ENCODE data around the gene KIAA1549. TPM values are rescaled to one million over a fixed set of nuclear protein-coding genes. Genes with fewer than 3 reads are reported as not detected.
A peak's percentile ranks its signal among the peaks of the same experiment; 100 is the strongest.

KIAA1549 gene
- total RNA-seq, 1 experiment from 2014 or later: 14.1 TPM

- POLR2A ChIA-PET: no interaction called here
- peaks cover 19% of the 10 kb centered on the region for H3K4me1 ChIP-seq (ENCODE audit: control insufficient read depth, insufficient read depth, low read length)
- H3K9me3 ChIP-seq (ENCODE audit: control insufficient read depth, insufficient read depth, low read depth, low read length): no peaks in the 10 kb centered on the region
- H3K27me3 ChIP-seq (ENCODE audit: control insufficient read depth, insufficient read depth, low read length): no peaks in the 10 kb centered on the region
- H3K27ac ChIP-seq (ENCODE audit: low read length): no peak overlapping the region
- CTCF ChIA-PET: no interaction called here
- DNase-seq (ENCODE audit: low read depth, low spot score): no peak
- TF ChIP-seq TCF7L2 (IDR thresholded peaks at IDR 0.05; ENCODE audit: low read depth, low read length) (no peak), SIN3A (IDR thresholded peaks at IDR 0.05; ENCODE audit: borderline replicate concordance, insufficient read depth, low read depth, low read length) (no peak), CTCF (IDR thresholded peaks at IDR 0.05) (no peak)
- ATAC-seq: no peak
- no peak overlapping the region for H3K4me3 ChIP-seq (ENCODE audit: low read depth in 2 of 2, low read length in 2 of 2)
- H3K36me3 ChIP-seq (ENCODE audit: control insufficient read depth, insufficient read depth, low read length): no peaks in the 10 kb centered on the region
- intact Hi-C loops (cut with micrococcal nuclease; ENCODE audit: unreplicated experiment) (no loop called here), in situ Hi-C loops (cut with HindIII; ENCODE audit: low pct_unique_long_range_greater_than_20kb, low sequenced_read_pairs) (no loop called here)
- no TSS peak for BruUV-seq (replicated peaks)
These were observed 43.7 kb downstream of the KIAA1549 start for GRCh38 chr7:138937484-138937883.

- TF ChIP-seq CTCF (IDR thresholded peaks at IDR 0.05): no peak
- no peak for TF ChIP-seq POLR2AphosphoS5 (IDR thresholded peaks at IDR 0.05; ENCODE audit: low read depth, low read length)
- TF ChIP-seq REST (IDR thresholded peaks at IDR 0.05; ENCODE audit: insufficient read depth in 1 of 2, low read depth in 2 of 2, low read length in 1 of 2): no peak
- TF ChIP-seq SIN3A (IDR thresholded peaks at IDR 0.05; ENCODE audit: borderline replicate concordance, insufficient read depth, low read depth, low read length): no peak
- no peak for TF ChIP-seq TCF7L2 (IDR thresholded peaks at IDR 0.05; ENCODE audit: low read depth, low read length)
- Histone ChIP-seq H3K27me3 (ENCODE audit: control insufficient read depth, insufficient read depth, low read length) (no peaks in the 10 kb centered on the region), H3K9me3 (ENCODE audit: control insufficient read depth, insufficient read depth, low read depth, low read length) (no peaks in the 10 kb centered on the region), H3K27ac (ENCODE audit: low read length) (peak overlapping the region; percentile 49), H3K36me3 (ENCODE audit: control insufficient read depth, insufficient read depth, low read length) (no peaks in the 10 kb centered on the region), H3K4me1 (ENCODE audit: control insufficient read depth, insufficient read depth, low read length) (peaks cover 19% of the 10 kb centered on the region), H3K4me3 (ENCODE audit: low read depth in 2 of 2, low read length in 2 of 2) (no peak overlapping the region)
- peak; percentile 95 for ATAC-seq
- intact Hi-C loops (cut with micrococcal nuclease; ENCODE audit: unreplicated experiment): no loop called here
- in situ Hi-C loops (cut with HindIII; ENCODE audit: low pct_unique_long_range_greater_than_20kb, low sequenced_read_pairs): no loop called here
- DNase-seq (ENCODE audit: low read depth, low spot score): peak; percentile 87
- CTCF ChIA-PET: no interaction called here
- POLR2A ChIA-PET: no interaction called here
- no TSS peak for BruUV-seq (replicated peaks)
These were observed 45.7 kb downstream of the KIAA1549 start for GRCh38 chr7:138935465-138936011.
